Activated naive CD4-positive, alpha-beta T cell treated with anti-CD3 and anti-CD28 coated beads for 36 hours (primary cell): ENCODE data around the gene CUX1. TPM values are rescaled to one million over a fixed set of nuclear protein-coding genes. Genes with fewer than 3 reads are reported as not detected.
"Not testable (repeated sequence)": the region's sequence is repeated elsewhere in the genome, so short reads cannot be mapped to it uniquely, and the experiment has no call there.

Source experiments
- CTCF ChIA-PET: fragments of 350-600 bp; sonication (Branson Sonifier 250); formaldehyde crosslinking; loops from one replicate; lab custom pipeline; 2021; ENCODE audit warnings: antibody characterized with exemption; lab: Charles Lee
- DNase-seq: peaks from one replicate; pipeline ENCODE4 v3.0.0-alpha.2; 2020
- H3K27ac Mint-ChIP-seq: one replicate; pipeline ENCODE4 v1.8.0; 2021; ENCODE audit warnings: mild to moderate bottlenecking, mixed read lengths
- H3K27me3 Mint-ChIP-seq: one replicate; pipeline ENCODE4 v1.8.0; 2021; ENCODE audit warnings: low read depth, mixed read lengths
- H3K36me3 Mint-ChIP-seq: one replicate; pipeline ENCODE4 v1.8.0; 2021; ENCODE audit warnings: low read depth, mixed read lengths
- H3K4me1 Mint-ChIP-seq: one replicate; pipeline ENCODE4 v1.8.0; 2021; ENCODE audit warnings: low read depth, mixed read lengths
- H3K4me3 Mint-ChIP-seq: one replicate; pipeline ENCODE4 v1.8.0; 2021; ENCODE audit warnings: mild to moderate bottlenecking, moderate library complexity, mixed read lengths
- H3K9me3 Mint-ChIP-seq: one replicate; pipeline ENCODE4 v1.8.0; 2021; ENCODE audit warnings: mixed read lengths
- intact Hi-C: fragments of 100-400 bp; cut with micrococcal nuclease; formaldehyde crosslinking; loops from one replicate; pipeline ENCODE4 v1.15.1; 2023
- total RNA-seq, 2 experiments: library from RNA; stranded (reverse); gene quantifications; one replicate each; pipeline ENCODE4 v1.2.3, GENCODE V29; 2021

CUX1 gene
- total RNA-seq, 2 experiments from 2014 or later: 22.2 to 25.5 TPM

DNA sequence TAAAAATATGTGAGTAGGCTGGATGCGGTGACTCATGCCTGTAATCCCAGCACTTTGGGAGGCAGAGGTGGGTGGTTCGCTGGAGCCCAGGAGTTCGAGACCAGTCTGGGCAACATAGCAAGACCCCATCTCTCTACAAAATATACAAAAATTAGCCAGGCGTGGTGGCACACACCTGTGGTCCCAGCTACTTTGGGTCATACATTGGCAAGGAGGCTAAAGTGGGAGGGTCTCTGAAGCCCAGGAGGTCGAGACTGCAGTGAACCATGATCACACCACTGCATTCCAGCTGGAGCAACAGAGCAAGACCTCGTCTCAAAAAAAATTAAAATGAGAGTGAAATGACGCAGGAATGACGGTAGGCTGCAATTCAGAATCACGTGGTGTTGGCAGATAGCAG lies 404.5 kb downstream of the CUX1 start:
- Mint-ChIP-seq H3K4me1 (no peaks in the 10 kb centered on the region), H3K4me3 (no peak overlapping the region), H3K9me3 (no peaks in the 10 kb centered on the region), H3K27me3 (no peaks in the 10 kb centered on the region), H3K27ac (no peak overlapping the region), H3K36me3 (no peaks in the 10 kb centered on the region)
- CTCF ChIA-PET: interaction anchor here (0.6 kb wide), 1 partner anchor 49 kb away, joined by 3 read pairs; no protein-coding TSS in a partner anchor
- DNase-seq: no peak
- intact Hi-C loops: no loop called here

DNA sequence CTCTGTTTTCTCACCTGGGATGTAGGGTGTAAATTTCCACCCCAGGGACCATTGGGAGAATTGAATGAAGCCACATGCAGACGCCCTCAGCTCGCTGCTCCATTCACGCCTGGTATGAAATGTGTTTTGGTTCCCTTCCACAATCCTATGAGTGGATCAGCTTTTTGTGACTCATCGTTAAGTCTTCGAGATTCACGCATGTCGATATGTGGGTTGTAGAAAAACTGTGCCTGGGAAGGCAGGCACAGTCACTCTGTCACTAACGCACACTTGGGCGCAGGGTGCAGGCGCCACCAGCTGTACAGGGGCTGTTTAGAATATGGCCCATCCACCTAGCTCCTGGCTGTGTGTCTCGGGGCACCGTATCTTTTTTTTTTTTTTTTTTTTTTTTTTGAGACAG lies 405.0 kb downstream of the CUX1 start:
- H3K27me3 Mint-ChIP-seq: no peaks in the 10 kb centered on the region
- H3K9me3 Mint-ChIP-seq: no peaks in the 10 kb centered on the region
- no peaks in the 10 kb centered on the region for H3K4me1 Mint-ChIP-seq
- H3K27ac Mint-ChIP-seq: no peak overlapping the region
- H3K36me3 Mint-ChIP-seq: no peaks in the 10 kb centered on the region
- H3K4me3 Mint-ChIP-seq: no peak overlapping the region
- no peak for DNase-seq
- CTCF ChIA-PET: interaction anchor here (0.6 kb wide), 1 partner anchor 48 kb away, joined by 3 read pairs; no protein-coding TSS in a partner anchor
- intact Hi-C loops: no loop called here

DNA sequence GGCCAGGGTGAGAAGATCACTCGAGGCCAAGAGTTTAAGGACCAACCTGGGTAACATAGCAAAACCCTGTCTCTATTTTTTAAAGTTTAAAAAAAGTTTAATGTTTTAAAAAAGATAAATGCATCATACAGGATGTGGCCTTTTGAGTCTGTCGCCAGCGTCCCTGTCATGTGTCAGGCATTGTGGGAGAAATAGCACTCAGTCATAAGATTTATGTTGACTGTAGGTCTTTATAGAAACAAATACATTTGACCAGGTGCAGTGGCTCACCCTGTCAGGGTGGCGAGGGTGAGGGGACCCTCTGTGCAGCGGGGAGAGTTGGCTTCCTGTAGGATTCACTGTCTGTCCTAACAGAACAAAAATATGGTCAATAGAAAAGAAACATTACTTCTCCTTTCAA lies 405.8 kb downstream of the CUX1 start:
- Mint-ChIP-seq H3K4me3 (no peak overlapping the region), H3K36me3 (no peaks in the 10 kb centered on the region), H3K27ac (no peak overlapping the region), H3K4me1 (no peaks in the 10 kb centered on the region), H3K27me3 (no peaks in the 10 kb centered on the region), H3K9me3 (no peaks in the 10 kb centered on the region)
- peak; percentile 17 for DNase-seq
- intact Hi-C loops: no loop called here
- CTCF ChIA-PET: no interaction called here

DNA sequence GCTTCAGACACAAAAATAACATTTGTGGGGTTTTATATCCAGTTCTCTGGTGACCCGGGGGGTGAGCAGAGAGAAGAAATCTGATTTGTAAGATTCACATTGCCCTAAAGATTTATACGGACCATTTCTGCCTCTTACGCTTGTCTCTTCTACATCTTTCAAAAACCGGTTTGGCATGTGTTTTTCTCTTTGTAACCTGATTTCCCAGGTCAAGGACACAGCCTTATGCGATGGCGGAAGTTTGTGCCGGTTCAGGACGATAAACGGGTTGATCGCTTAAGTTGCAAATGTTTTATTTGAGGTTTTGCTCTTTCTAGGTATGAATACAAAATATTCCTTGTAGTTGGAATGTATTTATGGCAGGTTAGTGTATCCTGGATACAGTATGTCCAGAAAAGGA lies 407.6 kb downstream of the CUX1 start:
- H3K4me3 Mint-ChIP-seq: no peak overlapping the region
- CTCF ChIA-PET: no interaction called here
- no peaks in the 10 kb centered on the region for H3K4me1 Mint-ChIP-seq
- H3K36me3 Mint-ChIP-seq: no peaks in the 10 kb centered on the region
- no peaks in the 10 kb centered on the region for H3K9me3 Mint-ChIP-seq
- no peaks in the 10 kb centered on the region for H3K27me3 Mint-ChIP-seq
- no peak for DNase-seq
- intact Hi-C loops: no loop called here
- H3K27ac Mint-ChIP-seq: no peak overlapping the region

DNA sequence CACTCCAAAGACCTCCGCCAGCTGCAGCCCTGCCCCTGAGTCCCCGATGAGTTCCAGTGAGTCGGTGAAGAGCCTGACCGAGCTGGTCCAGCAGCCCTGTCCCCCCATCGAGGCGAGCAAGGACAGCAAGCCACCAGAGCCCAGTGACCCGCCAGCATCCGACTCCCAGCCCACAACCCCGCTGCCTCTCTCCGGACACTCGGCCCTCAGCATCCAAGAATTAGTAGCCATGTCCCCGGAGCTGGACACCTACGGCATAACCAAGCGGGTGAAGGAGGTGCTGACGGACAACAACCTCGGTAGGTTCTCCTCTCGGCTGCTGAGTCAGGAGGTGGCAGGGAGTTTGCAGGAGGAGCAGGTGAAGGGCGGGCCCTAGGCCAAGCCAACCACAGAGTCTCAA lies 409.9 kb downstream of the CUX1 start:
- DNase-seq: no peak
- no peak overlapping the region for H3K27ac Mint-ChIP-seq
- H3K4me3 Mint-ChIP-seq: no peak overlapping the region
- CTCF ChIA-PET: interaction anchor here (0.6 kb wide), 1 partner anchor 422 kb away, joined by 3 read pairs; no protein-coding TSS in a partner anchor
- no peaks in the 10 kb centered on the region for H3K9me3 Mint-ChIP-seq
- H3K27me3 Mint-ChIP-seq: no peaks in the 10 kb centered on the region
- H3K36me3 Mint-ChIP-seq: no peaks in the 10 kb centered on the region
- intact Hi-C loops: no loop called here
- no peaks in the 10 kb centered on the region for H3K4me1 Mint-ChIP-seq

DNA sequence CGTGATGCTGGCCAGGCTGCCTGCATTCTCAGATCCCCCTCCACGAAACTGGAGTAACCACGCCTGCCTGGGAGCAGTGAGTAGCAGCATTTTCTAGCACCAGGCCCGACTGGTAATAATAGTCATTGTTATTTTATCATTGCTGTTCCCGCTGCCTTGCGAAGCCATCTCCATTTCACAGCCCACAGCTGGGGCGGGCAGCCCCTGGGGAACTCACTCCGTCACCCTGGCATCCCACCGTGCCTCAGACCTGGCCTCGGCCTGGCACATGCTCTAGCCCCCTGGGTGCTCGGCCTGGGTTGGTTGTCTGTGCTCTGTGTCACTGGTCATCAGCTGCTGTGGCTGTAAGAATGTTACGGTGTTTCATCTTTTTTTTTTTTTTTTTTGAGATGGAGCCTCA lies 411.5 kb downstream of the CUX1 start:
- no peak overlapping the region for H3K27ac Mint-ChIP-seq

DNA sequence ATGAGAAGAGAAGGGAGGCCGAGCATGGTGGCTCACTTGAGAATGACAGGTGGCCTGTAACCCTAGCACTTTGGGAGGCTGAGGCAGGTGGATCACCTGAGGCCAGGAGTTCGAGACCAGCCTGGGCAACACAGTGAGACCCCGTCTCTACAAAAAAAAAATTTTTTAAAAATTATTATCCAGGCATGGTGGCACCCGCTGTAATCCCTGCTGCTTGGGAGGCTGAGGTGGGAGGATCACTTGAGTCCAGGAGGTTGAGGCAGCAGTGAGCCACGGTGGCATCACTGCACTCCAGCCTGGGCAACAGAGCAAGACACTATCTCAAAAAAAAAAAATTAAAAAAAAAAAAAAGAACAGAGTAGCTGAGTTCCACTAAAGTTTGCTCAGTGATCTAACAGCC lies 412.7 kb downstream of the CUX1 start:
- H3K36me3 Mint-ChIP-seq, H3K4me3 Mint-ChIP-seq, CTCF ChIA-PET, H3K9me3 Mint-ChIP-seq, H3K27ac Mint-ChIP-seq, intact Hi-C loops, H3K27me3 Mint-ChIP-seq, DNase-seq, H3K4me1 Mint-ChIP-seq: not testable (repeated sequence)

More for the DNA sequence above, 411.5 kb downstream of the CUX1 start:
- CTCF ChIA-PET: interaction anchor here (0.7 kb wide), 1 partner anchor 10 kb away, joined by 3 read pairs; no protein-coding TSS in a partner anchor
- intact Hi-C loops: no loop called here
- Mint-ChIP-seq H3K36me3 (no peaks in the 10 kb centered on the region), H3K4me1 (no peaks in the 10 kb centered on the region), H3K27me3 (no peaks in the 10 kb centered on the region), H3K9me3 (no peaks in the 10 kb centered on the region), H3K4me3 (no peak overlapping the region)
- DNase-seq: no peak

DNA sequence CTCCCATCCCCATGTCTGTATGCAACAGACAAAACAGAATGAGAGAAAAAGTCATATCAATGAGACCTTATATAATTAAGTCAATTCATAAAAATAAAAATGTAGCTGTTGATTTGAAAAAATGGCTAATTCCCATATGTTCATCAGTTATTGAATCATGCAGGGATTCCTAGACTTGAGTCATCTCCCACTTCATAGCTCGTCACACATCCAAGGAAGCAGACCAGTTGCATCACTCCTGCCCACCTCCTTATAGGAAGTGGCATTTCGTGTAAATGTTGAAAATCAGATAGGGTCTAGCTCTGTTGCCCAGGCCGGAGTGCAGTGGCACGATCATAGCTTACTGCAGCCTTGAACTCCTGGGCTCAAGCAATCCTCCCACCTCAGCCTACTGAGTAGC lies 413.2 kb downstream of the CUX1 start:
- no peak overlapping the region for H3K27ac Mint-ChIP-seq
- intact Hi-C loops: no loop called here
- no peaks in the 10 kb centered on the region for H3K36me3 Mint-ChIP-seq
- H3K27me3 Mint-ChIP-seq: no peaks in the 10 kb centered on the region
- CTCF ChIA-PET: no interaction called here
- H3K9me3 Mint-ChIP-seq: no peaks in the 10 kb centered on the region
- H3K4me3 Mint-ChIP-seq: no peak overlapping the region
- DNase-seq: no peak
- H3K4me1 Mint-ChIP-seq: no peaks in the 10 kb centered on the region

DNA sequence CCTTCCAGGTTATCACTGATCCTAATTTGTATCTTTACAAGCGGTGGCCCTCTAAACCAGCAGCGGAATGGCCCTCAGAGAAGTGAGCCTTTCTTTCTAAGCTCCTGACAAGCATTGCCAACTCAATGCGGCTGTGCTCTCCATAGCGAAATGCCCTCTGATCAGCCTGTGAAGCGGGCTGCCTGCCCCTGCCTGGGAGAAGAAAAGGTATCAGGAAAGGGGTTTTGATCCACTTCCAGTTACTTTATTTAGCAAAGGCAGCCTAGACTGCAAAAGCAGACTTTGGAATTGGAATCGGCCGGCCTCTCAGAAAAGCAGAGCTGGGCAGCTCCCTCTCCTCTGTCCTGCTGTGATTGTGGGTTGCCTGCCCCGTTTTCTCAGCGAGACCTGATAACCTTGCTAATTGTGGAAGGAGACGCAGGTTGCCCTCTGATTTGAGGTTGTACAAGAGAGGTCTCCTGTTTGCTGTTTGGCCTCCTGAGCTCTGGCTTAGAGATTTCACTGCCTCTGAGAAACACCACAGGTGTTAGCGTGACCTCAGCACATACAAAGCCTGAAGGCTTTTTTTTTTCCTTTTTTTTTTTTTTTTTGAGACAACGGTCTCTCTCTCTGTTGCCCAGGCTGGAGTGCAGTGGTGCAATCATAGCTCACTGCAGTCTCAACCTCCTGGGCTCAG lies 415.3 kb downstream of the CUX1 start:
- Mint-ChIP-seq H3K4me1 (no peaks in the 10 kb centered on the region), H3K27me3 (no peaks in the 10 kb centered on the region), H3K36me3 (no peaks in the 10 kb centered on the region), H3K27ac (no peak overlapping the region), H3K9me3 (no peaks in the 10 kb centered on the region), H3K4me3 (no peak overlapping the region)
- DNase-seq: no peak
- intact Hi-C loops: no loop called here
- CTCF ChIA-PET: interaction anchor here (0.6 kb wide), 1 partner anchor 234 kb away, joined by 6 read pairs; no protein-coding TSS in a partner anchor

DNA sequence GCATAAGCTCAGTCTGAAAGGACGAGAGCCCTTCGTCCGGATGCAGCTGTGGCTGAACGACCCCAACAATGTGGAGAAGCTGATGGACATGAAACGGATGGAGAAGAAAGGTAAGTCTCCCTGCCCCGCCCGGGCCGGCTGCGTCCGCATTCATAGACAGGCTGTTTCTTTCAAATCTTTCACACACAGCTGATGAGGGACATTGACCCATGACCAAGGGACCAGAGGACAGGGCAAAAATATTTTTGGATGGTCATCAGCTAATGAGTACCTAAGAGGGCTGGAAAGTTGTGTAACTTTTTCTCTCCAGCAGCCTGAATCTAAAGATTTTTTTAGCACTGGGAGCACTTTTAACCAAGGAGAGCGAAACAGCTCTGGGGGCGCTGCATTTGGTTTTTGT lies 416.7 kb downstream of the CUX1 start:
- Mint-ChIP-seq H3K27me3 (no peaks in the 10 kb centered on the region), H3K36me3 (no peaks in the 10 kb centered on the region), H3K4me3 (no peak overlapping the region), H3K4me1 (no peaks in the 10 kb centered on the region), H3K27ac (no peak overlapping the region), H3K9me3 (no peaks in the 10 kb centered on the region)
- CTCF ChIA-PET: no interaction called here
- intact Hi-C loops: no loop called here
- DNase-seq: no peak

DNA sequence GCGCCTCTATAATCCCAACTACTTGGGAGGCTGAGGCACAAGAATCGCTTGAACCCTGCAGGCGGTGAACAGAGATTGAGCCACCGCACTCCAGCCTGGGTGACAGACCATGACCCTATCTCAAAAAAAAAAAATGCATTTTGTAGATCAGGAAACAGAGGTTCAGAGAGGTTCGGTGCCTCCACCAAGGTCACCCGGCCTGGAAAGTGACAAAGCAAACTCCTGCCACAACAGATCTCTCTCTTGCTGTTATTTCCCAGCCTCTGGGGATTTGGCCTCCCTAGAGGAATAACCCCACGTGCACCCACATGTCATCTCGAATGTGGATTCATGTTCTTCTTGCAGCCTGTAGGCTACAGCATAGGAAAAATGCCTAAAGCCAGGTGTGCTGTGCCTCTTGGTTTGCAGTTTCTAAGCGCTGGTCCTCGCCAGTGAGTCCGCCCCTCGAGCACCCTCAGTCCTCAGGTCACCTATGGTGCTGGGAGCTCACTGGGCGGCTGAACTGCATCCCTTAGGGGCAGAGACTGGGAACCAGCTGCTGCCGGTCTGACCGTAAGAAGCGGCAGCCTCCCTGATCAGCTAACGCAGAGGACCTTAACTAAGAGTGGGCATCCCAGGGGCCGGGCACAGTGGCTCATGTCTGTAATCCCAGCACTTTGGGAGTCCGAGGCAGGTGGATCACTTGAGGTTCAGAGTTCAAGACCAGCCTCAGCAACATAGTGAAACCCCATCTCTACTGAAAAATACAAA lies 417.6 kb downstream of the CUX1 start:
- CTCF ChIA-PET: interaction anchor here (0.6 to 1.3 kb wide), 2 partner anchors 632 to 858 kb away, joined by 4 to 5 read pairs; no protein-coding TSS in a partner anchor
- Mint-ChIP-seq H3K36me3 (no peaks in the 10 kb centered on the region), H3K27ac (no peak overlapping the region), H3K4me1 (no peaks in the 10 kb centered on the region), H3K27me3 (no peaks in the 10 kb centered on the region), H3K9me3 (no peaks in the 10 kb centered on the region), H3K4me3 (no peak overlapping the region)
- DNase-seq: no peak
- intact Hi-C loops: no loop called here

DNA sequence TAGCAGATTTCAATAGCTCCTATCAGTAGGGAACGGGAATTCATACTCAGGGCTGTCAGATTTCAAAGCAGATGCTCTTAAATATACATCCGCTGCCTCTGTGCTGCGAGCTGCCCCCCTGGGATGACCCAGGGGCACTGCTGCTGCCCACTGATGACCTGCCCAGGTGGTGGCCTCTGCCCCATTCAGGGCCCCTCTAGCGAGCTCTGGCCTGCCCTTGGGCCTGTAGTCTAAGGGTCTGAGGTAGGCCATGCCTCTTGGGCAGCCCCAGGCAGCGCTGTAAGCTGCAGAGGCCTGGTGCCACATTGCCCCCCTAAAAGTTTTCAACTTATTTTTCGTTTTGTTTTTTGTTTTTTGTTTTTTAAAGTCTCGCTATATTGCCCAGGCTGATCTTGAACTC lies 418.7 kb downstream of the CUX1 start:
- no peaks in the 10 kb centered on the region for H3K36me3 Mint-ChIP-seq
- CTCF ChIA-PET: interaction anchor here (0.6 to 1.5 kb wide), 7 partner anchors 23 to 633 kb away, joined by 3 to 5 read pairs (median 3); no protein-coding TSS in a partner anchor
- no peak for DNase-seq
- H3K27ac Mint-ChIP-seq: no peak overlapping the region
- H3K27me3 Mint-ChIP-seq: no peaks in the 10 kb centered on the region
- intact Hi-C loops: loop anchor here (1.0 to 2.0 kb wide), 4 partner anchors 421 to 693 kb away; no protein-coding TSS in a partner anchor
- no peak overlapping the region for H3K4me3 Mint-ChIP-seq
- H3K9me3 Mint-ChIP-seq: no peaks in the 10 kb centered on the region
- H3K4me1 Mint-ChIP-seq: no peaks in the 10 kb centered on the region
